Measurements from ENCODE around the gene ATAD3B.

GRCh38 chr1:1441002-1441888 is 30.3 kb upstream of the ATAD3B start:
- TF ChIP-seq PBX3 (IDR thresholded peaks at IDR 0.05) (no peak), HDAC2 (IDR thresholded peaks at IDR 0.05) (no peak)
